Gastroesophageal sphincter (tissue), 4 donors: ENCODE results near the gene ASTL. TPM values are rescaled to one million over a fixed set of nuclear protein-coding genes. Genes with fewer than 3 reads are reported as not detected.

Experiments
- ATAC-seq: fragments of 150-250 bp; one replicate; pipeline ENCODE4 v1.9.1; 2016; ENCODE audit warnings: mild to moderate bottlenecking, moderate library complexity
- H3K27ac ChIP-seq, 4 donors: fragments of 200-600 bp; sonication (generic) in 3 of 4; 1 replicate in 3 of 4; 2 replicates in 1 of 4; pipeline ENCODE4 v1.5.1; 2016 to 2019
- H3K27me3 ChIP-seq: fragments of 200-600 bp; sonication (generic); one replicate; pipeline ENCODE4 v1.5.1; 2019
- H3K36me3 ChIP-seq, 2 donors: fragments of 200-600 bp; sonication (generic); one replicate each; pipeline ENCODE4 v1.5.1; 2019; ENCODE audit warnings: control low read depth in 1 of 2
- H3K4me1 ChIP-seq, 3 donors: fragments of 200-600 bp; sonication (generic); 1 replicate in 2 of 3; 2 replicates in 1 of 3; pipeline ENCODE4 v1.5.1; 2016 to 2019; ENCODE audit warnings: control low read depth in 2 of 3
- H3K4me3 ChIP-seq, 2 donors: fragments of 200-600 bp; sonication (generic); one replicate each; pipeline ENCODE4 v1.5.1; 2019; ENCODE audit warnings: mild to moderate bottlenecking in 1 of 2, moderate library complexity in 1 of 2
- H3K9me3 ChIP-seq, 3 donors: fragments of 200-600 bp; sonication (generic); one replicate each; pipeline ENCODE4 v1.5.1; 2017 to 2019; ENCODE audit warnings: control low read depth in 2 of 3
- CTCF ChIP-seq, 4 experiments: fragments of 200-600 bp in 2 of 4; fragments of 450-650 bp in 2 of 4; sonication (generic) in 1 of 4; IDR thresholded peaks; one replicate each; pipeline ENCODE4 v1.5.1; 2017 to 2019; ENCODE audit warnings: antibody characterized with exemption in 4 of 4, mild to moderate bottlenecking in 2 of 4, moderate library complexity in 2 of 4
- EP300 ChIP-seq: sonication (generic); formaldehyde crosslinking; IDR thresholded peaks from one replicate; pipeline ENCODE4 v1.6.1; 2017; ENCODE audit warnings: antibody characterized with exemption, mild to moderate bottlenecking
- POLR2A ChIP-seq, 2 donors: fragments of 450-650 bp; IDR thresholded peaks; one replicate each; pipeline ENCODE4 v1.6.1; 2017; ENCODE audit warnings: antibody characterized with exemption in 2 of 2, mild to moderate bottlenecking in 2 of 2, moderate library complexity in 1 of 2
- POLR2AphosphoS5 ChIP-seq: sonication (generic); formaldehyde crosslinking; IDR thresholded peaks from one replicate; pipeline ENCODE4 v1.6.1; 2017; ENCODE audit warnings: antibody characterized with exemption
- WGBS, 2 donors: methylation state at CpG; one replicate each; pipeline ENCODE4 v1.1.5; 2018; ENCODE audit warnings: low coverage in 1 of 2; 5-methylcytosine and 5-hydroxymethylcytosine counted together
- total RNA-seq, 4 donors: library from RNA; depleted of rRNA; stranded (reverse); fragments of >200 nt; gene quantifications; one replicate each; pipeline ENCODE4 v1.1.0, GENCODE V29; 2016

ASTL gene
- total RNA-seq, 4 donors from 2014 or later = not detected

GRCh38 chr2:96108151-96108540 is 30.2 kb downstream of the ASTL start:
- WGBS, 2 donors = 80% methylated on average over 1 of the region's 5 CpGs; no CpG with 5 or more reads in 1 of the 2 donors
- H3K9me3 ChIP-seq = peaks cover 0 to 16% (median 0%) of the 10 kb centered on the region in 3 donors
- H3K36me3 ChIP-seq = no peaks in the 10 kb centered on the region
- peak overlapping the region in 2 of 4 donors; percentile 56 to 59 for H3K27ac ChIP-seq
- no peak for TF ChIP-seq EP300
- no peak for TF ChIP-seq POLR2AphosphoS5
- TF ChIP-seq CTCF (IDR thresholded peaks at IDR 0.05) = no peak
- H3K27me3 ChIP-seq = peaks cover 17% of the 10 kb centered on the region
- H3K4me1 ChIP-seq = peaks cover 0 to 17% (median 8%) of the 10 kb centered on the region in 3 donors
- ATAC-seq = no peak
- no peak overlapping the region for H3K4me3 ChIP-seq

- no peaks in the 10 kb centered on the region for H3K36me3 ChIP-seq
- H3K9me3 ChIP-seq = peaks cover 0 to 16% (median 0%) of the 10 kb centered on the region in 3 donors
- H3K27me3 ChIP-seq = peaks cover 17% of the 10 kb centered on the region
- no peak for TF ChIP-seq POLR2A (IDR thresholded peaks at IDR 0.05)
- TF ChIP-seq EP300 = no peak
- no peak for TF ChIP-seq POLR2AphosphoS5
- no peak for TF ChIP-seq CTCF (IDR thresholded peaks at IDR 0.05)
- peak overlapping the region in 2 of 4 donors; percentile 56 to 59 for H3K27ac ChIP-seq
- H3K4me1 ChIP-seq = peaks cover 0 to 17% (median 8%) of the 10 kb centered on the region in 3 donors
- ATAC-seq = no peak
- 100% methylated on average over 1 of the region's 3 CpGs for WGBS, 2 donors
- H3K4me3 ChIP-seq = no peak overlapping the region
Observed at GRCh38 chr2:96107708-96108065, 30.6 kb downstream of the ASTL start.

GRCh38 chr2:96106991-96107707 is 31.2 kb downstream of the ASTL start:
- H3K4me1 ChIP-seq = peaks cover 0 to 17% (median 8%) of the 10 kb centered on the region in 3 donors
- no peak for TF ChIP-seq POLR2A (IDR thresholded peaks at IDR 0.05)
- TF ChIP-seq EP300 = no peak
- no peak for TF ChIP-seq CTCF (IDR thresholded peaks at IDR 0.05)
- no peak for TF ChIP-seq POLR2AphosphoS5
- peaks cover 0 to 16% (median 0%) of the 10 kb centered on the region in 3 donors for H3K9me3 ChIP-seq
- no peak overlapping the region for H3K4me3 ChIP-seq
- H3K36me3 ChIP-seq = no peaks in the 10 kb centered on the region
- peaks cover 17% of the 10 kb centered on the region for H3K27me3 ChIP-seq
- 73 to 76% methylated on average over 3 to 5 of the region's 9 CpGs for WGBS, 2 donors
- no peak for ATAC-seq
- H3K27ac ChIP-seq = peak overlapping the region in 1 of 4 donors; percentile 59

DNA sequence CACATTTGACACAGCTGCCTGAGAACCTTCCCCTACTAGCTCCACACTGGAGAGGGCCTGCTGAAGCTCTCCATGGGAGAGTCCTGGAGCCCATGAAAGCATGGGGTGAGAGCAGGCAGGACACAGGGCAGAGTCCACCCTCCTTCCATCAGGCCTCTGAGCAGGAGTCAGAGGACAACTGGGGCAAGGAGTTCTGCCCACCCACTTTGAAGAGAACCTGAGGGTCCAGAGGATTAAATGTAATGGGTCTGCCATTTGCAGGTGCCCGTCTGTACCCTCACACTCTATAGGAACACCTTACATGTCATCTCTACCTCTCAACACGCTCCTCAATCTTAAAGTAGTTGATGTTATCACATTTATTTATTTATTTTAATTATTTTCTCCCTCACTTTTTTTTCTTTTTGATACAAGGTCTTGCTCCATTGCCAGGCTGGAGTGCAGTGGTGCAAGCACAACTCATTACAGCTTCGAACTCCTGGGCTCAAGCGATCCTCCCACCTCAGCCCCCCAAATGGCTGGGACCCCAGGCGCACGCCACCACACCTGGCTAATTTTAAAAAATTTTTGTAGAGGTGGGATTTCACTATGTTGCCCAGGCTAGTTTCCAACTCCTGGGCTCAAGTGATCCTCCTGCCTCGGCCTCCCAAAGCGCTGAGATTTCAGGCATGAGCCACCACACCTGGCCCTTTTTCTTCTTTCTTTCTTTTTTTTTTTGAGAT is 32.1 kb downstream of the ASTL start:
- WGBS, 2 donors = 91 to 96% methylated on average over 4 to 8 of the region's 8 CpGs
- Histone ChIP-seq H3K27me3 (peaks cover 17% of the 10 kb centered on the region), H3K27ac (no peak overlapping the region), H3K36me3 (no peaks in the 10 kb centered on the region), H3K4me3 (no peak overlapping the region), H3K9me3 (peaks cover 0 to 16% (median 0%) of the 10 kb centered on the region in 3 donors), H3K4me1 (peaks cover 0 to 17% (median 8%) of the 10 kb centered on the region in 3 donors)
- ATAC-seq = no peak
- no peak for TF ChIP-seq EP300
- TF ChIP-seq POLR2A (IDR thresholded peaks at IDR 0.05) = no peak
- TF ChIP-seq POLR2AphosphoS5 = no peak
- no peak for TF ChIP-seq CTCF (IDR thresholded peaks at IDR 0.05)
